CD4-positive, alpha-beta T cell (primary cell): ENCODE measurements around the gene VWA7. TPM values are rescaled to one million over a fixed set of nuclear protein-coding genes. Genes with fewer than 3 reads are reported as not detected.
A peak's percentile ranks its signal among the peaks of the same experiment; 100 is the strongest.

Experiments used
- ATAC-seq: fragments of 200-7000 bp; cut with Tn5 transposase; one replicate; pipeline ENCODE4 v1.10.0; 2022; ENCODE audit warnings: mild to moderate bottlenecking; ENCODE audit not compliant: poor library complexity
- CTCF ChIA-PET: fragments of 350-600 bp; sonication (Branson Sonifier 250); formaldehyde crosslinking; loops from one replicate; lab custom pipeline; 2021; ENCODE audit warnings: antibody characterized with exemption, inconsistent platforms; lab: Charles Lee
- POLR2A ChIA-PET: fragments of 350-600 bp; sonication (Branson Sonifier 250); formaldehyde crosslinking; loops from one replicate; lab custom pipeline; 2021; ENCODE audit warnings: antibody characterized with exemption, inconsistent platforms; lab: Charles Lee
- DNase-seq, 14 experiments: peaks; one replicate each; pipeline ENCODE4 v3.0.0-alpha.2; 2013 to 2020; ENCODE audit warnings: mixed read lengths in 2 of 14
- H3K27ac ChIP-seq, 2 donors: one replicate each; pipeline versions ENCODE4 v1.5.1 to v1.7.0; 2013; ENCODE audit warnings: low read length in 2 of 2, low read depth in 1 of 2, mild to moderate bottlenecking in 1 of 2
- H3K27me3 ChIP-seq, 2 experiments: 1 replicate in 1 of 2; 2 replicates in 1 of 2; pipeline versions ENCODE4 v1.6.1 to v1.7.0; 2013; ENCODE audit warnings: low read length in 2 of 2, control low read depth in 1 of 2, mild to moderate bottlenecking in 1 of 2, moderate library complexity in 1 of 2; ENCODE audit not compliant: insufficient read depth in 2 of 2, control insufficient read depth in 1 of 2
- H3K36me3 ChIP-seq: one replicate; pipeline ENCODE4 v1.6.1; 2013; ENCODE audit warnings: low read length, control low read depth; ENCODE audit not compliant: insufficient read depth
- H3K4me1 ChIP-seq: one replicate; pipeline ENCODE4 v1.6.1; 2013; ENCODE audit warnings: low read length, control low read depth; ENCODE audit not compliant: insufficient read depth
- H3K4me3 ChIP-seq: one replicate; pipeline ENCODE4 v1.5.1; 2013; ENCODE audit warnings: mild to moderate bottlenecking, low read length, moderate library complexity
- H3K9me3 ChIP-seq, 2 experiments: 1 replicate in 1 of 2; 2 replicates in 1 of 2; pipeline versions ENCODE4 v1.6.1 to v1.7.0; 2013; ENCODE audit warnings: low read length in 2 of 2, mild to moderate bottlenecking in 2 of 2, control low read depth in 1 of 2, moderate library complexity in 1 of 2; ENCODE audit not compliant: control insufficient read depth in 1 of 2, insufficient read depth in 1 of 2
- H3K27ac Mint-ChIP-seq: one replicate; pipeline ENCODE4 v1.8.0; 2020; ENCODE audit warnings: mixed read lengths
- H3K27me3 Mint-ChIP-seq: one replicate; pipeline ENCODE4 v1.8.0; 2021; ENCODE audit warnings: mixed read lengths
- H3K36me3 Mint-ChIP-seq: one replicate; pipeline ENCODE4 v1.8.0; 2021; ENCODE audit warnings: low read depth, mixed read lengths
- H3K4me1 Mint-ChIP-seq: one replicate; pipeline ENCODE4 v1.8.0; 2021; ENCODE audit warnings: low read depth, mixed read lengths
- H3K4me3 Mint-ChIP-seq: one replicate; pipeline ENCODE4 v1.8.0; 2020; ENCODE audit warnings: mild to moderate bottlenecking, mixed read lengths
- H3K9me3 Mint-ChIP-seq: one replicate; pipeline ENCODE4 v1.8.0; 2020; ENCODE audit warnings: mixed read lengths
- CTCF ChIP-seq: fragments of 200-600 bp; IDR thresholded peaks from one replicate; pipeline ENCODE4 v1.8.0; 2022; ENCODE audit warnings: antibody characterized with exemption, mild to moderate bottlenecking
- intact Hi-C, 2 experiments: fragments of 100-400 bp; cut with DNase I in 1 of 2; cut with micrococcal nuclease in 1 of 2; formaldehyde crosslinking; loops; one replicate each; pipeline versions ENCODE4 v1.15.1 to v1.9.0; 2023 to 2025; cut with DNase I, micrococcal nuclease
- total RNA-seq, 174 experiments: library from RNA in 2 of 174; stranded (reverse) in 2 of 174; gene quantifications; one replicate each; pipeline ENCODE4 v1.2.3 and lab custom pipeline; 2021 to 2026

VWA7 gene
- total RNA-seq, 2 experiments from 2014 or later = 1.7 TPM

GRCh38 chr6:31725502-31726350, 51.4 kb downstream of the VWA7 start:
- peaks cover 42% of the 10 kb centered on the region for H3K4me1 Mint-ChIP-seq
- Histone ChIP-seq H3K9me3 (no peaks in the 10 kb centered on the region), H3K4me1 (peaks cover 52% of the 10 kb centered on the region), H3K4me3 (no peak overlapping the region), H3K27ac (no peak overlapping the region), H3K36me3 (peaks cover 5% of the 10 kb centered on the region), H3K27me3 (no peaks in the 10 kb centered on the region)
- H3K36me3 Mint-ChIP-seq = peaks cover 19% of the 10 kb centered on the region
- DNase-seq (peak in 1 of 14 experiments; percentile 13), ATAC-seq (no peak)
- no peaks in the 10 kb centered on the region for H3K9me3 Mint-ChIP-seq
- no peak overlapping the region for H3K27ac Mint-ChIP-seq
- no peak overlapping the region for H3K4me3 Mint-ChIP-seq
- TF ChIP-seq CTCF = no peak
- no peaks in the 10 kb centered on the region for H3K27me3 Mint-ChIP-seq
- POLR2A ChIA-PET = no interaction called here
- CTCF ChIA-PET = interaction anchor here (5.8 kb wide), 1 partner anchor 13 kb away, joined by 41 read pairs; the partner anchor contains the start of gene MSH5
- intact Hi-C loops = no loop called here

- ATAC-seq = no peak
- Histone ChIP-seq H3K9me3 (no peaks in the 10 kb centered on the region), H3K27me3 (no peaks in the 10 kb centered on the region), H3K36me3 (no peaks in the 10 kb centered on the region), H3K27ac (no peak overlapping the region), H3K4me3 (no peak overlapping the region), H3K4me1 (peaks cover 38% of the 10 kb centered on the region)
- Mint-ChIP-seq H3K27me3 (no peaks in the 10 kb centered on the region), H3K4me1 (peaks cover 29% of the 10 kb centered on the region), H3K36me3 (peaks cover 6% of the 10 kb centered on the region), H3K27ac (no peak overlapping the region), H3K9me3 (no peaks in the 10 kb centered on the region), H3K4me3 (no peak overlapping the region)
- no peak for TF ChIP-seq CTCF
- CTCF ChIA-PET = no interaction called here
- intact Hi-C loops = no loop called here
- POLR2A ChIA-PET = interaction anchor here (1.4 kb wide), 1 partner anchor 21 kb away, joined by 4 read pairs; the partner anchor contains the start of gene ABHD16A
- DNase-seq = no peak
These were observed 53.0 kb downstream of the VWA7 start for GRCh38 chr6:31723980-31724691.

- CTCF ChIA-PET = no interaction called here
- H3K4me1 ChIP-seq = peaks cover 31% of the 10 kb centered on the region
- Mint-ChIP-seq H3K9me3 (no peaks in the 10 kb centered on the region), H3K27me3 (no peaks in the 10 kb centered on the region), H3K27ac (no peak within 1 kb of the TSS), H3K36me3 (peaks cover 6% of the 10 kb centered on the region), H3K4me1 (peaks cover 26% of the 10 kb centered on the region), H3K4me3 (no peak within 1 kb of the TSS)
- intact Hi-C loops = no loop called here
- no peak within 1 kb of the TSS for H3K4me3 ChIP-seq
- no peaks in the 10 kb centered on the region for H3K9me3 ChIP-seq
- no peak within 1 kb of the TSS for H3K27ac ChIP-seq
- no peak for DNase-seq
- POLR2A ChIA-PET = interaction anchor here (1.4 kb wide), 1 partner anchor 20 kb away, joined by 4 read pairs; the partner anchor contains the start of gene ABHD16A
- no peaks in the 10 kb centered on the region for H3K36me3 ChIP-seq
- no peaks in the 10 kb centered on the region for H3K27me3 ChIP-seq
- no peak for ATAC-seq
- TF ChIP-seq CTCF = no peak
These were observed 53.7 kb downstream of the VWA7 start, which contains the start of gene MPIG6B for GRCh38 chr6:31723245-31723979. MPIG6B (plus strand) TSS chr6:31723373; CDS start chr6:31723384, 11 bp downstream.
